H9 (cell line): Measurements from ENCODE around the gene PLSCR4. TPM values are rescaled to one million over a fixed set of nuclear protein-coding genes. Genes with fewer than 3 reads are reported as not detected.

Experiments used
- DNase-seq: peaks from one replicate; pipeline ENCODE4 v3.0.0-alpha.2; 2017
- H2AFZ ChIP-seq: one replicate; pipeline ENCODE4 v1.6.1; 2013; ENCODE audit warnings: mild to moderate bottlenecking, low read length, control low read depth, moderate library complexity
- H2AK5ac ChIP-seq: 2 replicates; pipeline ENCODE4 v1.6.1; 2013; ENCODE audit warnings: low read length, control low read depth, mixed read lengths; ENCODE audit not compliant: insufficient read length
- H2BK120ac ChIP-seq: one replicate; pipeline ENCODE4 v1.6.1; 2013; ENCODE audit warnings: low read depth, mild to moderate bottlenecking, low read length, control low read depth, inconsistent platforms; ENCODE audit not compliant: poor library complexity, severe bottlenecking
- H2BK12ac ChIP-seq: 2 replicates; pipeline ENCODE4 v1.6.1; 2013; ENCODE audit warnings: low read length, control low read depth, mixed read lengths, low read depth; ENCODE audit not compliant: insufficient read length
- H2BK15ac ChIP-seq: 2 replicates; pipeline ENCODE4 v1.6.1; 2013; ENCODE audit warnings: low read depth, low read length, control low read depth
- H2BK20ac ChIP-seq: one replicate; pipeline ENCODE4 v1.6.1; 2013; ENCODE audit warnings: low read depth, mild to moderate bottlenecking, low read length, control low read depth, inconsistent platforms; ENCODE audit not compliant: poor library complexity, severe bottlenecking
- H2BK5ac ChIP-seq: 2 replicates; pipeline ENCODE4 v1.6.1; 2013; ENCODE audit warnings: low read length, control low read depth, mixed read lengths; ENCODE audit not compliant: insufficient read length
- H3K14ac ChIP-seq: 2 replicates; pipeline ENCODE4 v1.6.1; 2013; ENCODE audit warnings: low read length, control low read depth; ENCODE audit not compliant: insufficient read depth
- H3K18ac ChIP-seq: 2 replicates; pipeline ENCODE4 v1.6.1; 2013; ENCODE audit warnings: low read depth, mild to moderate bottlenecking, mixed read lengths, low read length, control low read depth; ENCODE audit not compliant: insufficient read length
- H3K23ac ChIP-seq: 2 replicates; pipeline ENCODE4 v1.6.1; 2013; ENCODE audit warnings: low read length, control low read depth, mixed read lengths, low read depth; ENCODE audit not compliant: insufficient read length
- H3K23me2 ChIP-seq: 2 replicates; pipeline ENCODE4 v1.6.1; 2013; ENCODE audit warnings: low read depth, mild to moderate bottlenecking, mixed read lengths, low read length, control low read depth; ENCODE audit not compliant: insufficient read length, poor library complexity, severe bottlenecking
- H3K27ac ChIP-seq: 2 replicates; pipeline ENCODE4 v1.5.1; 2013; ENCODE audit warnings: low read length, control low read depth, mixed read lengths, low read depth; ENCODE audit not compliant: insufficient read length
- H3K27me3 ChIP-seq: 2 replicates; pipeline ENCODE4 v1.6.1; 2013; ENCODE audit warnings: low read length, control low read depth, inconsistent platforms; ENCODE audit not compliant: insufficient read depth
- H3K4ac ChIP-seq: 2 replicates; pipeline ENCODE4 v1.6.1; 2013; ENCODE audit warnings: low read depth, mild to moderate bottlenecking, control low read depth, inconsistent platforms, low read length, moderate library complexity
- H3K4me1 ChIP-seq: 2 replicates; pipeline ENCODE4 v1.6.1; 2013; ENCODE audit warnings: low read length, control low read depth, inconsistent platforms; ENCODE audit not compliant: insufficient read depth
- H3K4me2 ChIP-seq: 2 replicates; pipeline ENCODE4 v1.6.1; 2013; ENCODE audit warnings: low read length, control low read depth, mixed read lengths; ENCODE audit not compliant: insufficient read length, insufficient read depth
- H3K56ac ChIP-seq: 2 replicates; pipeline ENCODE4 v1.6.1; 2013; ENCODE audit warnings: low read depth, mild to moderate bottlenecking, mixed read lengths, low read length, control low read depth; ENCODE audit not compliant: insufficient read length
- H3K79me1 ChIP-seq: 2 replicates; pipeline ENCODE4 v1.6.1; 2013; ENCODE audit warnings: low read depth, mild to moderate bottlenecking, moderate library complexity, low read length, control low read depth, inconsistent platforms; ENCODE audit not compliant: insufficient read depth, poor library complexity, severe bottlenecking
- H3K79me2 ChIP-seq: 2 replicates; pipeline ENCODE4 v1.6.1; 2013; ENCODE audit warnings: low read length, control low read depth, inconsistent platforms; ENCODE audit not compliant: insufficient read depth
- H3K9ac ChIP-seq: 2 replicates; pipeline ENCODE4 v1.6.1; 2013; ENCODE audit warnings: low read length, control low read depth, mixed read lengths; ENCODE audit not compliant: insufficient read length; ENCODE audit errors: extremely low read depth
- H3K9me3 ChIP-seq: one replicate; pipeline ENCODE4 v1.6.1; 2013; ENCODE audit warnings: low read depth, low read length, inconsistent platforms; ENCODE audit not compliant: control insufficient read depth
- H3T11ph ChIP-seq: one replicate; pipeline ENCODE4 v1.6.1; 2013; ENCODE audit warnings: mild to moderate bottlenecking, low read length, control low read depth, inconsistent platforms
- H4K20me1 ChIP-seq: one replicate; pipeline ENCODE4 v1.6.1; 2013; ENCODE audit not compliant: control insufficient read depth, insufficient read length, insufficient read depth
- H4K5ac ChIP-seq: 2 replicates; pipeline ENCODE4 v1.6.1; 2013; ENCODE audit warnings: low read depth, mild to moderate bottlenecking, mixed read lengths, low read length, control low read depth; ENCODE audit not compliant: insufficient read length
- H4K8ac ChIP-seq: replicated peaks from 2 replicates; pipeline ENCODE4 v1.6.1; 2013; ENCODE audit warnings: low read length, control low read depth, mixed read lengths, low read depth; ENCODE audit not compliant: insufficient read length
- H4K91ac ChIP-seq: 2 replicates; pipeline ENCODE4 v1.6.1; 2013; ENCODE audit warnings: low read depth, mild to moderate bottlenecking, moderate library complexity, mixed read lengths, low read length, control low read depth; ENCODE audit not compliant: insufficient read length
- H3K27ac Mint-ChIP-seq, 3 experiments: 2 replicates in 2 of 3; 3 replicates in 1 of 3; pipeline ENCODE4 v1.8.0; 2020 to 2021; ENCODE audit warnings: mixed read lengths in 3 of 3, mild to moderate bottlenecking in 1 of 3, moderate library complexity in 1 of 3
- H3K27me3 Mint-ChIP-seq: 2 replicates; pipeline ENCODE4 v1.8.0; 2021; ENCODE audit warnings: low read depth, mild to moderate bottlenecking, moderate library complexity, mixed read lengths
- H3K36me3 Mint-ChIP-seq, 3 experiments: 2 replicates in 2 of 3; 3 replicates in 1 of 3; pipeline ENCODE4 v1.8.0; 2020 to 2021; ENCODE audit warnings: low read depth in 3 of 3, mixed read lengths in 3 of 3; ENCODE audit not compliant: insufficient read depth in 1 of 3
- H3K4me1 Mint-ChIP-seq, 2 experiments: 2 replicates each; pipeline ENCODE4 v1.8.0; 2020; ENCODE audit warnings: mixed read lengths in 2 of 2
- H3K4me3 Mint-ChIP-seq, 2 experiments: 2 replicates in 1 of 2; 3 replicates in 1 of 2; pipeline ENCODE4 v1.8.0; 2020 to 2021; ENCODE audit warnings: mild to moderate bottlenecking in 2 of 2, mixed read lengths in 2 of 2, moderate library complexity in 1 of 2
- H3K9me3 Mint-ChIP-seq, 2 experiments: 2 replicates in 1 of 2; 3 replicates in 1 of 2; pipeline ENCODE4 v1.8.0; 2020; ENCODE audit warnings: mild to moderate bottlenecking in 2 of 2, mixed read lengths in 2 of 2, moderate library complexity in 1 of 2
- WGBS: extraction: QIAGEN DNeasy Blood & Tissue Kit; methylation state at CpG from one replicate; pipeline ENCODE4 v1.1.7; 2013; ENCODE audit warnings: missing lambda C conversion rate, low lambda C conversion rate, mixed read lengths; ENCODE audit not compliant: insufficient read length; ENCODE audit errors: extremely low coverage; 5-methylcytosine and 5-hydroxymethylcytosine counted together
- total RNA-seq: library from RNA; stranded (reverse); gene quantifications from 2 replicates; pipeline ENCODE4 v1.2.1, GENCODE V29; 2021
- TF ChIP-seq, protein P1 (sequence below): fragments of 200-600 bp; sonication (generic); conservative IDR thresholded peaks from 3 replicates; pipeline ENCODE4 v1.8.0; 2021; ENCODE audit warnings: antibody characterized with exemption, mild to moderate bottlenecking

The PLSCR4 gene
- total RNA-seq, 1 experiment from 2014 or later = 1.2 TPM

- Histone ChIP-seq H3K23ac (no peak overlapping the region), H3K9me3 (no peaks in the 10 kb centered on the region), H3K27me3 (no peaks in the 10 kb centered on the region), H4K20me1 (no peaks in the 10 kb centered on the region), H3K4ac (no peak overlapping the region), H3K18ac (no peak overlapping the region), H2BK15ac (no peak overlapping the region), H3K14ac (no peak overlapping the region), H3K79me1 (no peaks in the 10 kb centered on the region), H3T11ph (no peak overlapping the region), H4K5ac (no peak overlapping the region), H2AK5ac (no peak overlapping the region), H3K23me2 (no peaks in the 10 kb centered on the region), H3K79me2 (no peaks in the 10 kb centered on the region), H2BK120ac (no peak overlapping the region), H3K27ac (no peak overlapping the region), H2AFZ (no peak overlapping the region), H4K91ac (no peak overlapping the region), H2BK5ac (no peak overlapping the region), H2BK20ac (no peak overlapping the region), H4K8ac (no peak overlapping the region), H3K56ac (no peak overlapping the region), H3K4me2 (no peak overlapping the region), H3K4me1 (no peaks in the 10 kb centered on the region; the same call in 1 of the 2 replicates), H3K9ac (no peak overlapping the region), H2BK12ac (no peak overlapping the region)
- Mint-ChIP-seq H3K27me3 (no peaks in the 10 kb centered on the region), H3K9me3 (no peaks in the 10 kb centered on the region; a peak in 1 of 5 replicates), H3K4me3 (no peak overlapping the region), H3K4me1 (peaks cover 15 to 22% of the 10 kb centered on the region in 2 experiments), H3K36me3 (peaks cover 0 to 5% (median 2%) of the 10 kb centered on the region in 3 experiments; a peak in 1 of 7 replicates), H3K27ac (no peak overlapping the region; a peak in 2 of 7 replicates)
- no CpG with 5 or more reads among the region's 6 CpGs for WGBS
- no peak for DNase-seq
- TF ChIP-seq, protein P1, sequence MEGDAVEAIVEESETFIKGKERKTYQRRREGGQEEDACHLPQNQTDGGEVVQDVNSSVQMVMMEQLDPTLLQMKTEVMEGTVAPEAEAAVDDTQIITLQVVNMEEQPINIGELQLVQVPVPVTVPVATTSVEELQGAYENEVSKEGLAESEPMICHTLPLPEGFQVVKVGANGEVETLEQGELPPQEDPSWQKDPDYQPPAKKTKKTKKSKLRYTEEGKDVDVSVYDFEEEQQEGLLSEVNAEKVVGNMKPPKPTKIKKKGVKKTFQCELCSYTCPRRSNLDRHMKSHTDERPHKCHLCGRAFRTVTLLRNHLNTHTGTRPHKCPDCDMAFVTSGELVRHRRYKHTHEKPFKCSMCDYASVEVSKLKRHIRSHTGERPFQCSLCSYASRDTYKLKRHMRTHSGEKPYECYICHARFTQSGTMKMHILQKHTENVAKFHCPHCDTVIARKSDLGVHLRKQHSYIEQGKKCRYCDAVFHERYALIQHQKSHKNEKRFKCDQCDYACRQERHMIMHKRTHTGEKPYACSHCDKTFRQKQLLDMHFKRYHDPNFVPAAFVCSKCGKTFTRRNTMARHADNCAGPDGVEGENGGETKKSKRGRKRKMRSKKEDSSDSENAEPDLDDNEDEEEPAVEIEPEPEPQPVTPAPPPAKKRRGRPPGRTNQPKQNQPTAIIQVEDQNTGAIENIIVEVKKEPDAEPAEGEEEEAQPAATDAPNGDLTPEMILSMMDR = no peak
These were observed 27.2 kb downstream of the PLSCR4 start for GRCh38 chr3:146223401-146224373.
